H9 (cell line): ENCODE data around the gene ENTREP3. TPM values are rescaled to one million over a fixed set of nuclear protein-coding genes. Genes with fewer than 3 reads are reported as not detected.
A peak's percentile ranks its signal among the peaks of the same experiment; 100 is the strongest.

Source experiments
- DNase-seq: peaks from one replicate; pipeline ENCODE4 v3.0.0-alpha.2; 2017
- H2AFZ ChIP-seq: one replicate; pipeline ENCODE4 v1.6.1; 2013; ENCODE audit warnings: mild to moderate bottlenecking, low read length, control low read depth, moderate library complexity
- H2AK5ac ChIP-seq: 2 replicates; pipeline ENCODE4 v1.6.1; 2013; ENCODE audit warnings: low read length, control low read depth, mixed read lengths; ENCODE audit not compliant: insufficient read length
- H2BK120ac ChIP-seq: one replicate; pipeline ENCODE4 v1.6.1; 2013; ENCODE audit warnings: low read depth, mild to moderate bottlenecking, low read length, control low read depth, inconsistent platforms; ENCODE audit not compliant: poor library complexity, severe bottlenecking
- H2BK12ac ChIP-seq: 2 replicates; pipeline ENCODE4 v1.6.1; 2013; ENCODE audit warnings: low read length, control low read depth, mixed read lengths, low read depth; ENCODE audit not compliant: insufficient read length
- H2BK15ac ChIP-seq: 2 replicates; pipeline ENCODE4 v1.6.1; 2013; ENCODE audit warnings: low read depth, low read length, control low read depth
- H2BK20ac ChIP-seq: one replicate; pipeline ENCODE4 v1.6.1; 2013; ENCODE audit warnings: low read depth, mild to moderate bottlenecking, low read length, control low read depth, inconsistent platforms; ENCODE audit not compliant: poor library complexity, severe bottlenecking
- H2BK5ac ChIP-seq: 2 replicates; pipeline ENCODE4 v1.6.1; 2013; ENCODE audit warnings: low read length, control low read depth, mixed read lengths; ENCODE audit not compliant: insufficient read length
- H3K14ac ChIP-seq: 2 replicates; pipeline ENCODE4 v1.6.1; 2013; ENCODE audit warnings: low read length, control low read depth; ENCODE audit not compliant: insufficient read depth
- H3K18ac ChIP-seq: 2 replicates; pipeline ENCODE4 v1.6.1; 2013; ENCODE audit warnings: low read depth, mild to moderate bottlenecking, mixed read lengths, low read length, control low read depth; ENCODE audit not compliant: insufficient read length
- H3K23ac ChIP-seq: 2 replicates; pipeline ENCODE4 v1.6.1; 2013; ENCODE audit warnings: low read length, control low read depth, mixed read lengths, low read depth; ENCODE audit not compliant: insufficient read length
- H3K23me2 ChIP-seq: 2 replicates; pipeline ENCODE4 v1.6.1; 2013; ENCODE audit warnings: low read depth, mild to moderate bottlenecking, mixed read lengths, low read length, control low read depth; ENCODE audit not compliant: insufficient read length, poor library complexity, severe bottlenecking
- H3K27ac ChIP-seq: 2 replicates; pipeline ENCODE4 v1.5.1; 2013; ENCODE audit warnings: low read length, control low read depth, mixed read lengths, low read depth; ENCODE audit not compliant: insufficient read length
- H3K27me3 ChIP-seq: 2 replicates; pipeline ENCODE4 v1.6.1; 2013; ENCODE audit warnings: low read length, control low read depth, inconsistent platforms; ENCODE audit not compliant: insufficient read depth
- H3K4ac ChIP-seq: 2 replicates; pipeline ENCODE4 v1.6.1; 2013; ENCODE audit warnings: low read depth, mild to moderate bottlenecking, control low read depth, inconsistent platforms, low read length, moderate library complexity
- H3K4me1 ChIP-seq: 2 replicates; pipeline ENCODE4 v1.6.1; 2013; ENCODE audit warnings: low read length, control low read depth, inconsistent platforms; ENCODE audit not compliant: insufficient read depth
- H3K4me2 ChIP-seq: 2 replicates; pipeline ENCODE4 v1.6.1; 2013; ENCODE audit warnings: low read length, control low read depth, mixed read lengths; ENCODE audit not compliant: insufficient read length, insufficient read depth
- H3K56ac ChIP-seq: 2 replicates; pipeline ENCODE4 v1.6.1; 2013; ENCODE audit warnings: low read depth, mild to moderate bottlenecking, mixed read lengths, low read length, control low read depth; ENCODE audit not compliant: insufficient read length
- H3K79me1 ChIP-seq: 2 replicates; pipeline ENCODE4 v1.6.1; 2013; ENCODE audit warnings: low read depth, mild to moderate bottlenecking, moderate library complexity, low read length, control low read depth, inconsistent platforms; ENCODE audit not compliant: insufficient read depth, poor library complexity, severe bottlenecking
- H3K79me2 ChIP-seq: 2 replicates; pipeline ENCODE4 v1.6.1; 2013; ENCODE audit warnings: low read length, control low read depth, inconsistent platforms; ENCODE audit not compliant: insufficient read depth
- H3K9ac ChIP-seq: 2 replicates; pipeline ENCODE4 v1.6.1; 2013; ENCODE audit warnings: low read length, control low read depth, mixed read lengths; ENCODE audit not compliant: insufficient read length; ENCODE audit errors: extremely low read depth
- H3K9me3 ChIP-seq: one replicate; pipeline ENCODE4 v1.6.1; 2013; ENCODE audit warnings: low read depth, low read length, inconsistent platforms; ENCODE audit not compliant: control insufficient read depth
- H3T11ph ChIP-seq: one replicate; pipeline ENCODE4 v1.6.1; 2013; ENCODE audit warnings: mild to moderate bottlenecking, low read length, control low read depth, inconsistent platforms
- H4K20me1 ChIP-seq: one replicate; pipeline ENCODE4 v1.6.1; 2013; ENCODE audit not compliant: control insufficient read depth, insufficient read length, insufficient read depth
- H4K5ac ChIP-seq: 2 replicates; pipeline ENCODE4 v1.6.1; 2013; ENCODE audit warnings: low read depth, mild to moderate bottlenecking, mixed read lengths, low read length, control low read depth; ENCODE audit not compliant: insufficient read length
- H4K8ac ChIP-seq: replicated peaks from 2 replicates; pipeline ENCODE4 v1.6.1; 2013; ENCODE audit warnings: low read length, control low read depth, mixed read lengths, low read depth; ENCODE audit not compliant: insufficient read length
- H4K91ac ChIP-seq: 2 replicates; pipeline ENCODE4 v1.6.1; 2013; ENCODE audit warnings: low read depth, mild to moderate bottlenecking, moderate library complexity, mixed read lengths, low read length, control low read depth; ENCODE audit not compliant: insufficient read length
- H3K27ac Mint-ChIP-seq, 3 experiments: 2 replicates in 2 of 3; 3 replicates in 1 of 3; pipeline ENCODE4 v1.8.0; 2020 to 2021; ENCODE audit warnings: mixed read lengths in 3 of 3, mild to moderate bottlenecking in 1 of 3, moderate library complexity in 1 of 3
- H3K27me3 Mint-ChIP-seq: 2 replicates; pipeline ENCODE4 v1.8.0; 2021; ENCODE audit warnings: low read depth, mild to moderate bottlenecking, moderate library complexity, mixed read lengths
- H3K36me3 Mint-ChIP-seq, 3 experiments: 2 replicates in 2 of 3; 3 replicates in 1 of 3; pipeline ENCODE4 v1.8.0; 2020 to 2021; ENCODE audit warnings: low read depth in 3 of 3, mixed read lengths in 3 of 3; ENCODE audit not compliant: insufficient read depth in 1 of 3
- H3K4me1 Mint-ChIP-seq, 2 experiments: 2 replicates each; pipeline ENCODE4 v1.8.0; 2020; ENCODE audit warnings: mixed read lengths in 2 of 2
- H3K4me3 Mint-ChIP-seq, 2 experiments: 2 replicates in 1 of 2; 3 replicates in 1 of 2; pipeline ENCODE4 v1.8.0; 2020 to 2021; ENCODE audit warnings: mild to moderate bottlenecking in 2 of 2, mixed read lengths in 2 of 2, moderate library complexity in 1 of 2
- H3K9me3 Mint-ChIP-seq, 2 experiments: 2 replicates in 1 of 2; 3 replicates in 1 of 2; pipeline ENCODE4 v1.8.0; 2020; ENCODE audit warnings: mild to moderate bottlenecking in 2 of 2, mixed read lengths in 2 of 2, moderate library complexity in 1 of 2
- WGBS: extraction: QIAGEN DNeasy Blood & Tissue Kit; methylation state at CpG from one replicate; pipeline ENCODE4 v1.1.7; 2013; ENCODE audit warnings: missing lambda C conversion rate, low lambda C conversion rate, mixed read lengths; ENCODE audit not compliant: insufficient read length; ENCODE audit errors: extremely low coverage; 5-methylcytosine and 5-hydroxymethylcytosine counted together
- total RNA-seq: library from RNA; stranded (reverse); gene quantifications from 2 replicates; pipeline ENCODE4 v1.2.1, GENCODE V29; 2021
- TF ChIP-seq, protein P1 (sequence below): fragments of 200-600 bp; sonication (generic); conservative IDR thresholded peaks from 3 replicates; pipeline ENCODE4 v1.8.0; 2021; ENCODE audit warnings: antibody characterized with exemption, mild to moderate bottlenecking

Gene ENTREP3
- total RNA-seq, 1 experiment from 2014 or later, result 41.0 TPM

DNA sequence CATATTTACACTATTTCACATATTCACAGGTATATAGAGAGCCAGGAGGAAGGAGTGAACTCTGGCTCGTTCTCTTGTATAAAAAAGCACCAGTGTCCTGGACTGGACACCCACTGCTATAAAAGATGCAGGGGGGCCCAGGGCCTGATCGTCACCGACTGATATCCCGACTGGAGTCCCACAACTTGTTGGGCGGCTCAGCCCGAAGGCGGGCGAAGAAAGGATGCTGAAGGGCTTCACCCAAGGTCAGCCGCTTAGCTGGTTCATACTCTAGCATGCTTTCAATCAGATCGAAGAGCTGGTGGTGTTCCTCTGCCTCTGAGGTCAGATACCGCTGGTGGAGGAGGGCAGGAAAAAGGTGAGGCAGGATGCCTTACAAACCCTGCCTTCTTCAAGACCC lies 7.8 kb upstream of the ENTREP3 start:
- TF ChIP-seq, protein P1, sequence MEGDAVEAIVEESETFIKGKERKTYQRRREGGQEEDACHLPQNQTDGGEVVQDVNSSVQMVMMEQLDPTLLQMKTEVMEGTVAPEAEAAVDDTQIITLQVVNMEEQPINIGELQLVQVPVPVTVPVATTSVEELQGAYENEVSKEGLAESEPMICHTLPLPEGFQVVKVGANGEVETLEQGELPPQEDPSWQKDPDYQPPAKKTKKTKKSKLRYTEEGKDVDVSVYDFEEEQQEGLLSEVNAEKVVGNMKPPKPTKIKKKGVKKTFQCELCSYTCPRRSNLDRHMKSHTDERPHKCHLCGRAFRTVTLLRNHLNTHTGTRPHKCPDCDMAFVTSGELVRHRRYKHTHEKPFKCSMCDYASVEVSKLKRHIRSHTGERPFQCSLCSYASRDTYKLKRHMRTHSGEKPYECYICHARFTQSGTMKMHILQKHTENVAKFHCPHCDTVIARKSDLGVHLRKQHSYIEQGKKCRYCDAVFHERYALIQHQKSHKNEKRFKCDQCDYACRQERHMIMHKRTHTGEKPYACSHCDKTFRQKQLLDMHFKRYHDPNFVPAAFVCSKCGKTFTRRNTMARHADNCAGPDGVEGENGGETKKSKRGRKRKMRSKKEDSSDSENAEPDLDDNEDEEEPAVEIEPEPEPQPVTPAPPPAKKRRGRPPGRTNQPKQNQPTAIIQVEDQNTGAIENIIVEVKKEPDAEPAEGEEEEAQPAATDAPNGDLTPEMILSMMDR, result no peak
- Histone ChIP-seq H4K20me1 (no peaks in the 10 kb centered on the region), H3K79me1 (no peaks in the 10 kb centered on the region), H4K91ac (no peak overlapping the region), H2BK20ac (no peak overlapping the region), H3K9ac (no peak overlapping the region), H3K4ac (no peak overlapping the region), H3K27ac (no peak overlapping the region), H2BK120ac (no peak overlapping the region), H3K23ac (no peak overlapping the region), H2BK12ac (no peak overlapping the region), H2BK15ac (no peak overlapping the region), H2AFZ (no peak overlapping the region), H3K9me3 (no peaks in the 10 kb centered on the region), H2BK5ac (no peak overlapping the region), H3K79me2 (no peaks in the 10 kb centered on the region), H3K27me3 (no peaks in the 10 kb centered on the region), H4K5ac (no peak overlapping the region), H3K4me1 (0 out of 2 replicates have a peak, but pooled peaks cover 3% of the 10 kb centered on the region), H3T11ph (no peak overlapping the region), H3K14ac (no peak overlapping the region), H2AK5ac (no peak overlapping the region), H3K56ac (no peak overlapping the region), H3K18ac (no peak overlapping the region), H3K4me2 (no peak overlapping the region), H3K23me2 (peaks cover 10% of the 10 kb centered on the region), H4K8ac (no peak overlapping the region)
- H3K36me3 Mint-ChIP-seq, result peaks cover 49 to 78% (median 70%) of the 10 kb centered on the region in 3 experiments; a peak in 6 of 7 replicates
- no CpG with 5 or more reads among the region's 11 CpGs for WGBS
- H3K4me1 Mint-ChIP-seq, result peaks cover 13 to 14% of the 10 kb centered on the region in 2 experiments
- peak overlapping the region in 2 of 3 experiments; percentile 10 to 34; a peak in 2 of 7 replicates for H3K27ac Mint-ChIP-seq
- no peaks in the 10 kb centered on the region; a peak in 1 of 5 replicates for H3K9me3 Mint-ChIP-seq
- peak overlapping the region in 1 of 2 experiments; percentile 95; a peak in 2 of 5 replicates for H3K4me3 Mint-ChIP-seq
- peaks cover 2% of the 10 kb centered on the region; the same call in 1 of the 2 replicates for H3K27me3 Mint-ChIP-seq
- no peak for DNase-seq
